Ascending aorta (tissue), 2 donors: Measurements from ENCODE around the gene BBIP1. TPM values are rescaled to one million over a fixed set of nuclear protein-coding genes. Genes with fewer than 3 reads are reported as not detected.
"Not testable (repeated sequence)": the region's sequence is repeated elsewhere in the genome, so short reads cannot be mapped to it uniquely, and the experiment has no call there.

ENCODE experiments used
- DNase-seq, 2 donors: peaks; one replicate each; pipeline ENCODE4 v3.0.0-alpha.2; 2019; ENCODE audit warnings: low spot score in 2 of 2
- H3K27ac ChIP-seq, 2 donors: fragments of 200-600 bp; sonication (generic); one replicate each; pipeline ENCODE4 v1.5.1; 2016 to 2017; ENCODE audit warnings: mild to moderate bottlenecking in 1 of 2
- H3K27me3 ChIP-seq: fragments of 200-600 bp; sonication (generic); one replicate; pipeline ENCODE4 v1.5.1; 2017
- H3K36me3 ChIP-seq, 2 donors: fragments of 200-600 bp; sonication (generic); one replicate each; pipeline ENCODE4 v1.5.1; 2016
- H3K4me1 ChIP-seq, 2 donors: fragments of 200-600 bp; sonication (generic); one replicate each; pipeline ENCODE4 v1.5.1; 2016 to 2017; ENCODE audit warnings: mild to moderate bottlenecking in 1 of 2
- H3K4me3 ChIP-seq, 2 donors: fragments of 200-600 bp; sonication (generic); one replicate each; pipeline ENCODE4 v1.5.1; 2016 to 2017; ENCODE audit warnings: mild to moderate bottlenecking in 1 of 2
- H3K9me3 ChIP-seq, 2 donors: fragments of 200-600 bp; sonication (generic); one replicate each; pipeline ENCODE4 v1.5.1; 2016
- intact Hi-C: fragments of 100-400 bp; cut with DNase I; formaldehyde crosslinking; loops from one replicate; pipeline ENCODE4 v1.15.1; 2023
- total RNA-seq: library from RNA; depleted of rRNA; stranded (reverse); fragments of >200 nt; gene quantifications from one replicate; pipeline ENCODE4 v1.1.0, GENCODE V29; 2016
- TF ChIP-seq, protein P1 (sequence below), 3 experiments: fragments of 200-600 bp in 2 of 3; fragments of 450-650 bp in 1 of 3; sonication (generic) in 2 of 3; IDR thresholded peaks; one replicate each; pipeline ENCODE4 v1.5.1; 2016 to 2019; ENCODE audit warnings: antibody characterized with exemption in 3 of 3, mild to moderate bottlenecking in 1 of 3, moderate library complexity in 1 of 3

Gene BBIP1
- total RNA-seq, 1 donor from 2014 or later: 1.5 TPM

DNA sequence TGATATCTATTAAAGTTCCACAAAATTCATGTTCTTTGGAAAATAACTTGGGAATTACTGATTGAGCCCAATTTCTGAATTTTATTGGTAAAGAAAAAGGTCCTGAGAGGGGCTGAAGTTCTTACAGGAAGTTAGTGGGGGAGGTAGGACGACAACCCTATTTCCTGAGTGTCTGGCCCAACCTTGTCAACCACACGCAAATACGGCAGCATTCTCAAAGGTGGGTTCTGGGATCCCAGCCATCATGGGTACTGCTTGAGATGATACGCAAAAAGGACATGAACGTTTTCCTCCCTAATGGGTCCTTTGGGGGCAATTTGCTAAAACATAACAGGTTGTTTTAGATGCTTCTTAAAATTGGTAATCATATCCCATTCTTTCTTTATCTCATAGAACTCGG is 50.0 kb downstream of the BBIP1 start:
- DNase-seq: no peak
- intact Hi-C loops: no loop called here
- no peak overlapping the region for H3K4me3 ChIP-seq
- no peaks in the 10 kb centered on the region for H3K9me3 ChIP-seq
- TF ChIP-seq, protein P1, sequence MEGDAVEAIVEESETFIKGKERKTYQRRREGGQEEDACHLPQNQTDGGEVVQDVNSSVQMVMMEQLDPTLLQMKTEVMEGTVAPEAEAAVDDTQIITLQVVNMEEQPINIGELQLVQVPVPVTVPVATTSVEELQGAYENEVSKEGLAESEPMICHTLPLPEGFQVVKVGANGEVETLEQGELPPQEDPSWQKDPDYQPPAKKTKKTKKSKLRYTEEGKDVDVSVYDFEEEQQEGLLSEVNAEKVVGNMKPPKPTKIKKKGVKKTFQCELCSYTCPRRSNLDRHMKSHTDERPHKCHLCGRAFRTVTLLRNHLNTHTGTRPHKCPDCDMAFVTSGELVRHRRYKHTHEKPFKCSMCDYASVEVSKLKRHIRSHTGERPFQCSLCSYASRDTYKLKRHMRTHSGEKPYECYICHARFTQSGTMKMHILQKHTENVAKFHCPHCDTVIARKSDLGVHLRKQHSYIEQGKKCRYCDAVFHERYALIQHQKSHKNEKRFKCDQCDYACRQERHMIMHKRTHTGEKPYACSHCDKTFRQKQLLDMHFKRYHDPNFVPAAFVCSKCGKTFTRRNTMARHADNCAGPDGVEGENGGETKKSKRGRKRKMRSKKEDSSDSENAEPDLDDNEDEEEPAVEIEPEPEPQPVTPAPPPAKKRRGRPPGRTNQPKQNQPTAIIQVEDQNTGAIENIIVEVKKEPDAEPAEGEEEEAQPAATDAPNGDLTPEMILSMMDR (IDR thresholded peaks at IDR 0.05): no peak
- no peaks in the 10 kb centered on the region for H3K36me3 ChIP-seq
- H3K27ac ChIP-seq: peak overlapping the region; percentile 79 to 97
- no peaks in the 10 kb centered on the region for H3K27me3 ChIP-seq
- peaks cover 21 to 49% of the 10 kb centered on the region in 2 donors for H3K4me1 ChIP-seq

DNA sequence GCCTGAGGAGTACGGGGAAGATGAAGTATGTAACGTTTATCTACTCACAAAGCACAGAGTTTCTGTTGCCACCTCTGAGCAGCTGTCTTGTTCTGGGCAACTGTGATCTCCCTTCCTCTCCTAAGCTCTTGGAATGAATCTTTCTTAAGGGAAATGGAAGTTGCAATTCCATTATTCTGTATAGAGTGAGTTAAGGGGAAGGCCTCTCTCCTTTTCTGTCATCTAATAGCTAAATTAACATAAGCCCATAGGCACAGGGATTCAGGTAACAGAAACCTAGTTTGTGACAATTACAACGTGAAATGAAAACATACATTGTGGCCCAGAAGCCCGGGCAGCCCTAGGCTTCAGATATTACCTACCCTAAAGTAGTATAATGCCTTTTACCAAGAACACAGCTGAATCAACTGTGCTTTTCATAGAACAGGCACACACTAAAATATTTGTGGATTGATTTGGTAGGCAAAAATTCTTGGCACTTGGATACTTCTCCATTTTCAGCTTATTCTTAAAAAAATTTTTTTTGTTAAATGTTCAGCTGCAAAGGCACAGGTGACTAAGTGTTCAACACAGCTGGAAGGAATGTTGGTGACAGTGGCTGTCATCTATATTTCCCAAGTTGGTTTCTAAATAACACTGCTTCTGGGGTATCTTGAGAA is 51.0 kb downstream of the BBIP1 start:
- Histone ChIP-seq H3K4me3 (peak overlapping the region in 1 of 2 donors; percentile 22), H3K4me1 (peaks cover 21 to 47% of the 10 kb centered on the region in 2 donors), H3K9me3 (no peaks in the 10 kb centered on the region), H3K27me3 (no peaks in the 10 kb centered on the region), H3K27ac (peak overlapping the region; percentile 79 to 97), H3K36me3 (no peaks in the 10 kb centered on the region)
- no peak for DNase-seq
- TF ChIP-seq, protein P1 (IDR thresholded peaks at IDR 0.05): no peak
- intact Hi-C loops: no loop called here

DNA sequence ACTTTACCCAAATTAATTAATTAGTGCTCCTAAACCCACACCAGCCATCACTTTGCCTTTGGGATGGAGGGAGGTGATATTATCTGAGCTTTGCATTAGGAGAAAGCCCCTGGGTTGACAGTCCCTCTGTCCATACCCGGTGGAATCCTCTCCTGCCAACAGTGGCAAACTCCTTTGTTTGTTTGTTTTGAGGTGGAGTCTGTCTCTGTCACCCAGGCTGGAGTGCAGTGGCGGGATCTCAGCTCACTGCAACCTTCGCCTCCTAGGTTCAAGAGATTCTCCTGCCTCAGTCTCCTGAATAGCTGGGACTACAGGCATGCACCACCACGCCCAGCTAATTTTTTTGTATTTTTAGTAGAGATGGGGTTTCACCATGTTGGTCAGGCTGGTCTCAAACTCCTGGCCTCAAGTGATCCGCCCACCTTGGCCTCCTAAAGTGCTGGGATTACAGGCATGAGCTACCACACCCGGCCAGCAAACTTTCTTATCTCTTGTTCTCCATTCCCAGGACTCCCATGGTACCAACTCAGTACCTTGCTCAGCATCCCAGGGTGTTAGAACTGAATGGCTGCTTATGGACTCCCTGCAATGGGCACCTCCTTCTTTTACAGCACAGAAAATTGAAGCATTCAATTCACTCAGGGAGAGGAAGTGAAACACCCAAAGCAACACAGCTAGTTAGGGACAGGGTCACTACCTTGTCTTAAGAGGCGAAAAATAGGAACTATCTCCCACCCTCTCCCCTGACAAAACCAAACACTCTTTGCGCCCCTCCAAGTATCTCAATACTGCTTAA is 51.8 kb downstream of the BBIP1 start:
- H3K36me3 ChIP-seq, intact Hi-C loops, DNase-seq, H3K9me3 ChIP-seq, H3K27me3 ChIP-seq: not testable (repeated sequence)
- peak overlapping the region in 1 of 2 donors; percentile 22 for H3K4me3 ChIP-seq
- H3K4me1 ChIP-seq: peaks cover 21 to 47% of the 10 kb centered on the region in 2 donors
- peak overlapping the region; percentile 79 to 97 for H3K27ac ChIP-seq

DNA sequence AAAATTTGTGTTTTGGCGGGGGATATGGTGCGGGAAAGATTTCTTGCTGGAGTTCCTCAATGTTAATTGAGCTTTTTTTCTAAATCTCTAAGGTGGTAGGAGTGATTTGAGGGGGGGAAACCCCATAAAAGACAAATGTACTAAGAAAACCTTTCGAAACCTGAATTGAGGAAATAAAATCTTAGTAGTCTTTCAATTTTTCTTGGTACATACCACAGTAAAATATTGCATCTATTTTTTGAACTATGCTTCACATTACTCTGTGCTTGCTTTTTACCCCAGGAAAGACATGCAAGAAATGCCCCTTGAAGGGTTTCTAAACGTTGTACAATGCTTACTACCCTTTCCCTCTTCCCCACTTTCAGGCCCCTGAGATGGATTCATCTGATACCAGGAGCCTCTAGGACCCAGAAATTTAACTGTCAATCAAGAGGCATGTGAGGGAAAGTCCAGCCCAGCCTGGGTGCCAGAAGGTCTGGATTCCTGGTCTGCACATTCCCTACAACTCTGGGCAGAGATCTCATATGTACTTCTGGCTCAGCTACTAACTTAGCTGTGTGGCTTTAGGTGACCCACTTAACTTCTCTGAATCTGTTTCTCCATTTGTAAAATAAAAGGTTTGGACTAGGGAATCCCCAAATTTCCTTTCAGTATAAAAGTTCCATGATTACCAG is 53.0 kb downstream of the BBIP1 start:
- intact Hi-C loops: loop anchor here (2.0 kb wide), 1 partner anchor 31 kb away; no protein-coding TSS in a partner anchor
- Histone ChIP-seq H3K9me3 (no peaks in the 10 kb centered on the region), H3K4me3 (no peak overlapping the region), H3K27me3 (no peaks in the 10 kb centered on the region), H3K27ac (peak overlapping the region; percentile 75 to 79), H3K36me3 (no peaks in the 10 kb centered on the region), H3K4me1 (peaks cover 18 to 45% of the 10 kb centered on the region in 2 donors)
- no peak for DNase-seq
- TF ChIP-seq, protein P1 (IDR thresholded peaks at IDR 0.05): no peak

DNA sequence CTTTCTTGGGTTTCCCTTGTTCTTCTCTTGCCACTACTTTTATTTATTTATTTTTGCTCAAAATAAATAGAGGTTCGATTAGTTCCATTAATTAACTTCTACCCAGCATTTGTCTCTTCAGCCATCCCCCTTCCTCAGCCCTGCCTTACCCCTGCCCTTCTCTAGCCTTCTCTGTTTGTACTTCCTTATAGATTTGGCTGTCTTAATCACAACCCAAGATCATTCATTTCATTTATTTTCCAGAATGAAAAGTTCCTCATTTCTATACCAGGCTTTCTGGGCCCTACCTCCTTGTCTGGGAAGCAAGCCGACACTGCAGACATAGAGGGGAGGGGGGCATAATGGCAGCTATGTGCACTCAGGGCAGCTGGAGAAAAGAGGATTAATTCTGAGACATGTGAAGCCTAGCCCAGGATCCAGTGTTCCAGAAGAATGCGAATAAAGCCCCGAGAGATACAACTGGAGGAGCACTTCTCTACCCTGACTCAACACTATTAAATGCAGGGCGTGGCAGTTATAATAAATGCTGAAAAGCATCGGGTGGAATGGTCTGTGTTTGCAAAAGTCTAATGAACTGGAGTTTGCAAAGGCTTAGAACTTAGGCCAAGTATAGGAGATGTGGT is 53.7 kb downstream of the BBIP1 start:
- Histone ChIP-seq H3K9me3 (no peaks in the 10 kb centered on the region), H3K4me1 (peaks cover 16 to 38% of the 10 kb centered on the region in 2 donors), H3K27me3 (no peaks in the 10 kb centered on the region), H3K27ac (peak overlapping the region; percentile 75 to 79), H3K36me3 (no peaks in the 10 kb centered on the region), H3K4me3 (peak overlapping the region; percentile 0 to 11)
- DNase-seq: no peak
- TF ChIP-seq, protein P1 (IDR thresholded peaks at IDR 0.05): no peak
- intact Hi-C loops: loop anchor here (2.0 kb wide), 1 partner anchor 30 kb away; no protein-coding TSS in a partner anchor
